CD4-positive, alpha-beta T cell (primary cell): Measurements from ENCODE around the gene CCDC182. TPM values are rescaled to one million over a fixed set of nuclear protein-coding genes. Genes with fewer than 3 reads are reported as not detected.
A peak's percentile ranks its signal among the peaks of the same experiment; 100 is the strongest.

Source experiments
- ATAC-seq: fragments of 200-7000 bp; cut with Tn5 transposase; one replicate; pipeline ENCODE4 v1.10.0; 2022; ENCODE audit warnings: mild to moderate bottlenecking; ENCODE audit not compliant: poor library complexity
- CTCF ChIA-PET: fragments of 350-600 bp; sonication (Branson Sonifier 250); formaldehyde crosslinking; loops from one replicate; lab custom pipeline; 2021; ENCODE audit warnings: antibody characterized with exemption, inconsistent platforms; lab: Charles Lee
- POLR2A ChIA-PET: fragments of 350-600 bp; sonication (Branson Sonifier 250); formaldehyde crosslinking; loops from one replicate; lab custom pipeline; 2021; ENCODE audit warnings: antibody characterized with exemption, inconsistent platforms; lab: Charles Lee
- DNase-seq, 14 experiments: peaks; one replicate each; pipeline ENCODE4 v3.0.0-alpha.2; 2013 to 2020; ENCODE audit warnings: mixed read lengths in 2 of 14
- H3K27ac ChIP-seq, 2 donors: one replicate each; pipeline versions ENCODE4 v1.5.1 to v1.7.0; 2013; ENCODE audit warnings: low read length in 2 of 2, low read depth in 1 of 2, mild to moderate bottlenecking in 1 of 2
- H3K27me3 ChIP-seq, 2 experiments: 1 replicate in 1 of 2; 2 replicates in 1 of 2; pipeline versions ENCODE4 v1.6.1 to v1.7.0; 2013; ENCODE audit warnings: low read length in 2 of 2, control low read depth in 1 of 2, mild to moderate bottlenecking in 1 of 2, moderate library complexity in 1 of 2; ENCODE audit not compliant: insufficient read depth in 2 of 2, control insufficient read depth in 1 of 2
- H3K36me3 ChIP-seq: one replicate; pipeline ENCODE4 v1.6.1; 2013; ENCODE audit warnings: low read length, control low read depth; ENCODE audit not compliant: insufficient read depth
- H3K4me1 ChIP-seq: one replicate; pipeline ENCODE4 v1.6.1; 2013; ENCODE audit warnings: low read length, control low read depth; ENCODE audit not compliant: insufficient read depth
- H3K4me3 ChIP-seq: one replicate; pipeline ENCODE4 v1.5.1; 2013; ENCODE audit warnings: mild to moderate bottlenecking, low read length, moderate library complexity
- H3K9me3 ChIP-seq, 2 experiments: 1 replicate in 1 of 2; 2 replicates in 1 of 2; pipeline versions ENCODE4 v1.6.1 to v1.7.0; 2013; ENCODE audit warnings: low read length in 2 of 2, mild to moderate bottlenecking in 2 of 2, control low read depth in 1 of 2, moderate library complexity in 1 of 2; ENCODE audit not compliant: control insufficient read depth in 1 of 2, insufficient read depth in 1 of 2
- H3K27ac Mint-ChIP-seq: one replicate; pipeline ENCODE4 v1.8.0; 2020; ENCODE audit warnings: mixed read lengths
- H3K27me3 Mint-ChIP-seq: one replicate; pipeline ENCODE4 v1.8.0; 2021; ENCODE audit warnings: mixed read lengths
- H3K36me3 Mint-ChIP-seq: one replicate; pipeline ENCODE4 v1.8.0; 2021; ENCODE audit warnings: low read depth, mixed read lengths
- H3K4me1 Mint-ChIP-seq: one replicate; pipeline ENCODE4 v1.8.0; 2021; ENCODE audit warnings: low read depth, mixed read lengths
- H3K4me3 Mint-ChIP-seq: one replicate; pipeline ENCODE4 v1.8.0; 2020; ENCODE audit warnings: mild to moderate bottlenecking, mixed read lengths
- H3K9me3 Mint-ChIP-seq: one replicate; pipeline ENCODE4 v1.8.0; 2020; ENCODE audit warnings: mixed read lengths
- CTCF ChIP-seq: fragments of 200-600 bp; IDR thresholded peaks from one replicate; pipeline ENCODE4 v1.8.0; 2022; ENCODE audit warnings: antibody characterized with exemption, mild to moderate bottlenecking
- intact Hi-C, 2 experiments: fragments of 100-400 bp; cut with DNase I in 1 of 2; cut with micrococcal nuclease in 1 of 2; formaldehyde crosslinking; loops; one replicate each; pipeline versions ENCODE4 v1.15.1 to v1.9.0; 2023 to 2025; cut with DNase I, micrococcal nuclease
- polyA plus RNA-seq, 2 donors: library from polyadenylated mRNA; unstranded; fragments of 120-200 nt; gene quantifications; one replicate each; pipeline ENCODE4 v1.2.1, GENCODE V29; 2013
- total RNA-seq, 174 experiments: library from RNA in 2 of 174; stranded (reverse) in 2 of 174; gene quantifications; one replicate each; pipeline ENCODE4 v1.2.3 and lab custom pipeline; 2021 to 2026

Gene CCDC182
- total RNA-seq: not detected
- polyA plus RNA-seq (2013, experiment 1 of 2): not detected
- polyA plus RNA-seq (2013, experiment 2 of 2): not detected
- 0 to 0.12 (median 0) reads per million in 172 experiments for total RNA-seq (lab: John Stamatoyannopoulos, UW)

DNA sequence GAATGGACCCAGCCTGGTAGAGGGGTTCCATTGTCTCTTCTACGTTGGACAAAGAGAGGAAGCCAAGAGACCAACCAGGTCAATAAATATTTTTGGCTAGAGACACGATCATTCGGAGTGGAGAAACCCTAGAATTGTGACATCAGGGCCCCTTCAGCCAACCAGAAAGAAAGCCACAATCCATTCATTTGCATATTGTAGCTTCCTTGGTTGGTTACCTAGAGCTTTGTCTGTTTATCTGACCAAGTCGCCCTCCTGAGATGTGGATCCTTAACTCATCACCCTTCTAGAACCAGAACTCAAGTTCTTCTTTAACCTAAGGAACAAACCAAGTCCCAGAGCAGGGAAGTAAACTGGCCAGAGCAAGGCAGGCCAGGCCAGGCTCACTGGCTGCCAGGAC, at the start of gene CCDC182:
TSS of gene CCDC182 (minus strand) at position 58 of the 400 bp plus-strand sequence. CDS start at position 31, 27 bp downstream.
- no peak for DNase-seq
- Mint-ChIP-seq H3K27me3 (peaks cover 9% of the 10 kb centered on the region), H3K27ac (no peak within 1 kb of the TSS), H3K9me3 (no peaks in the 10 kb centered on the region), H3K4me3 (no peak within 1 kb of the TSS), H3K36me3 (no peaks in the 10 kb centered on the region), H3K4me1 (no peaks in the 10 kb centered on the region)
- TF ChIP-seq CTCF: no peak
- no peak within 1 kb of the TSS for H3K27ac ChIP-seq
- no peaks in the 10 kb centered on the region for H3K9me3 ChIP-seq
- ChIA-PET CTCF (interaction anchor here (3.0 kb wide), 1 partner anchor 503 kb away, joined by 18 read pairs; no protein-coding TSS in a partner anchor), POLR2A (no interaction called here)
- no peak within 1 kb of the TSS for H3K4me3 ChIP-seq
- intact Hi-C loops: loop anchor here in 1 of 2 experiments (5.0 kb wide), 1 partner anchor 87 kb away; no protein-coding TSS in a partner anchor
- H3K27me3 ChIP-seq: no peaks in the 10 kb centered on the region
- no peak for ATAC-seq
- no peaks in the 10 kb centered on the region for H3K36me3 ChIP-seq
- no peaks in the 10 kb centered on the region for H3K4me1 ChIP-seq

- H3K4me1 Mint-ChIP-seq: peaks cover 14% of the 10 kb centered on the region
- intact Hi-C loops: no loop called here
- Histone ChIP-seq H3K4me3 (no peak overlapping the region), H3K36me3 (no peaks in the 10 kb centered on the region), H3K9me3 (no peaks in the 10 kb centered on the region), H3K4me1 (no peaks in the 10 kb centered on the region), H3K27ac (no peak overlapping the region), H3K27me3 (peaks cover 0 to 4% of the 10 kb centered on the region in 2 experiments)
- ATAC-seq: peak; percentile 21
- no peak overlapping the region for H3K4me3 Mint-ChIP-seq
- no peak overlapping the region for H3K27ac Mint-ChIP-seq
- TF ChIP-seq CTCF: no peak
- H3K36me3 Mint-ChIP-seq: no peaks in the 10 kb centered on the region
- DNase-seq: peak in 1 of 14 experiments; percentile 24
- peaks cover 2% of the 10 kb centered on the region for H3K9me3 Mint-ChIP-seq
- ChIA-PET POLR2A (no interaction called here), CTCF (interaction anchor here (0.7 kb wide), 1 partner anchor 36 kb away, joined by 3 read pairs; no protein-coding TSS in a partner anchor)
- H3K27me3 Mint-ChIP-seq: peaks cover 15% of the 10 kb centered on the region
These were observed 49.7 kb upstream of the CCDC182 start for GRCh38 chr17:57794841-57795240.

DNA sequence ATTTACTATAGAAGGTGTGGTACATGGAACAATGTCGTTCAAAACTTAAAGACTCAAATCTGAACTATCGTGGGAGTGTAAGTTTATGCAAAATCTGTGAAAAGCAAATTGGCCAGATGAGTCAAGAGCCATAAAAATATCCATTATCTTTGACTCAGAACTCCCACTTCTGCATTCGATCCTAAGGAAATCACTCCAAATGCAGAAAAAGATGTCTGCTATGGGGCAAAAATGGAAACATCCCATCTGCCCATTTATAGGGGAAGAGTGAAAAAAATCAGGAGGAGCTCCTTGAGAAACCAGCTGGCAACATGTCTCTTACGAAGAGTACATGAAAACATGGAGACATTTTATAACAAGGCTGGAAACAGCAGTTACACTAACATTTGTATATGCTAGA, 43.6 kb upstream of the CCDC182 start:
- TF ChIP-seq CTCF: no peak
- Mint-ChIP-seq H3K9me3 (no peaks in the 10 kb centered on the region), H3K27ac (no peak overlapping the region), H3K4me3 (no peak overlapping the region), H3K4me1 (peaks cover 4% of the 10 kb centered on the region), H3K36me3 (no peaks in the 10 kb centered on the region), H3K27me3 (peaks cover 55% of the 10 kb centered on the region)
- intact Hi-C loops: no loop called here
- no peaks in the 10 kb centered on the region for H3K36me3 ChIP-seq
- ChIA-PET POLR2A (no interaction called here), CTCF (no interaction called here)
- H3K27me3 ChIP-seq: peaks cover 10 to 19% of the 10 kb centered on the region in 2 experiments
- H3K27ac ChIP-seq: no peak overlapping the region
- no peaks in the 10 kb centered on the region for H3K4me1 ChIP-seq
- ATAC-seq (no peak), DNase-seq (no peak)
- H3K4me3 ChIP-seq: no peak overlapping the region
- H3K9me3 ChIP-seq: no peaks in the 10 kb centered on the region
